NOMO-1 (cell line): ENCODE data around the gene NOXRED1.

Source experiments
- DNase-seq, 2 experiments: peaks; one replicate each; lab custom pipeline; 2025; ENCODE audit not compliant: unreplicated experiment in 2 of 2; lab: John Stamatoyannopoulos, UW

The NOXRED1 gene

GRCh38 chr14:77344377-77344996 is 78.8 kb downstream of the NOXRED1 start:
- peak in 1 of 2 experiments; percentile 22 for DNase-seq
